Type B pancreatic cell (in vitro differentiated cells): ENCODE data around the gene GRIA1. TPM values are rescaled to one million over a fixed set of nuclear protein-coding genes. Genes with fewer than 3 reads are reported as not detected.

Experiments
- DNase-seq: peaks from one replicate; pipeline ENCODE4 v3.0.0; 2021; ENCODE audit warnings: mixed read lengths; ENCODE audit not compliant: unreplicated experiment; ENCODE audit errors: extremely low spot score
- H3K27ac Mint-ChIP-seq: 2 replicates; pipeline ENCODE4 v1.8.0; 2021; ENCODE audit warnings: mild to moderate bottlenecking, mixed read lengths
- H3K27me3 Mint-ChIP-seq: 2 replicates; pipeline ENCODE4 v1.8.0; 2021; ENCODE audit warnings: mixed read lengths
- H3K36me3 Mint-ChIP-seq: 2 replicates; pipeline ENCODE4 v1.8.0; 2021; ENCODE audit warnings: mixed read lengths
- H3K4me1 Mint-ChIP-seq: one replicate; pipeline ENCODE4 v1.8.0; 2021; ENCODE audit warnings: mixed read lengths; ENCODE audit not compliant: unreplicated experiment
- H3K4me3 Mint-ChIP-seq: 2 replicates; pipeline ENCODE4 v1.8.0; 2021; ENCODE audit warnings: mild to moderate bottlenecking, mixed read lengths
- H3K9me3 Mint-ChIP-seq: 2 replicates; pipeline ENCODE4 v1.8.0; 2021; ENCODE audit warnings: mixed read lengths
- CTCF ChIP-seq: fragments of 200-600 bp; sonication (generic); conservative IDR thresholded peaks from 2 replicates; pipeline ENCODE4 v1.5.0; 2021; ENCODE audit warnings: antibody characterized with exemption, mild to moderate bottlenecking
- total RNA-seq: library from RNA; stranded (reverse); gene quantifications from 2 replicates; pipeline ENCODE4 v1.2.1, GENCODE V29; 2021; ENCODE audit warnings: low replicate concordance

The GRIA1 gene
- total RNA-seq, 1 donor from 2014 or later = 18.0 TPM

GRCh38 chr5:153467546-153467945 is 22.9 kb upstream of the GRIA1 start:
- DNase-seq = no peak
- no peak overlapping the region for H3K27ac Mint-ChIP-seq
- H3K9me3 Mint-ChIP-seq = no peaks in the 10 kb centered on the region
- TF ChIP-seq CTCF = no peak
- no peak overlapping the region for H3K4me3 Mint-ChIP-seq
- H3K27me3 Mint-ChIP-seq = peaks cover 3% of the 10 kb centered on the region
- H3K36me3 Mint-ChIP-seq = no peaks in the 10 kb centered on the region
- no peaks in the 10 kb centered on the region for H3K4me1 Mint-ChIP-seq

GRCh38 chr5:153469423-153469822 is 21.0 kb upstream of the GRIA1 start:
- H3K36me3 Mint-ChIP-seq = no peaks in the 10 kb centered on the region
- DNase-seq = no peak
- peaks cover 3% of the 10 kb centered on the region for H3K27me3 Mint-ChIP-seq
- no peak overlapping the region for H3K27ac Mint-ChIP-seq
- H3K4me3 Mint-ChIP-seq = no peak overlapping the region
- no peaks in the 10 kb centered on the region for H3K4me1 Mint-ChIP-seq
- no peak for TF ChIP-seq CTCF
- H3K9me3 Mint-ChIP-seq = no peaks in the 10 kb centered on the region

GRCh38 chr5:153470736-153471135 is 19.7 kb upstream of the GRIA1 start:
- Mint-ChIP-seq H3K27me3 (peaks cover 3% of the 10 kb centered on the region), H3K9me3 (no peaks in the 10 kb centered on the region), H3K4me3 (no peak overlapping the region), H3K4me1 (no peaks in the 10 kb centered on the region), H3K27ac (no peak overlapping the region), H3K36me3 (no peaks in the 10 kb centered on the region)
- DNase-seq = no peak
- TF ChIP-seq CTCF = no peak

- H3K27me3 Mint-ChIP-seq = peaks cover 3% of the 10 kb centered on the region
- no peak for DNase-seq
- H3K27ac Mint-ChIP-seq = no peak overlapping the region
These were observed 13.7 kb upstream of the GRIA1 start for GRCh38 chr5:153476767-153477166.

GRCh38 chr5:153480401-153480800 is 10.1 kb upstream of the GRIA1 start:
- H3K9me3 Mint-ChIP-seq = no peaks in the 10 kb centered on the region
- H3K27ac Mint-ChIP-seq = no peak overlapping the region
- no peak for TF ChIP-seq CTCF
- no peak overlapping the region for H3K4me3 Mint-ChIP-seq
- peaks cover 11% of the 10 kb centered on the region for H3K27me3 Mint-ChIP-seq
- H3K36me3 Mint-ChIP-seq = no peaks in the 10 kb centered on the region
- no peaks in the 10 kb centered on the region for H3K4me1 Mint-ChIP-seq
- no peak for DNase-seq

More at GRCh38 chr5:153476767-153477166, 13.7 kb upstream of the GRIA1 start:
- TF ChIP-seq CTCF = no peak
- Mint-ChIP-seq H3K36me3 (no peaks in the 10 kb centered on the region), H3K4me3 (no peak overlapping the region), H3K4me1 (no peaks in the 10 kb centered on the region), H3K9me3 (no peaks in the 10 kb centered on the region)

GRCh38 chr5:153483482-153483881 is 7.0 kb upstream of the GRIA1 start:
- no peaks in the 10 kb centered on the region for H3K4me1 Mint-ChIP-seq
- H3K9me3 Mint-ChIP-seq = no peaks in the 10 kb centered on the region
- H3K36me3 Mint-ChIP-seq = no peaks in the 10 kb centered on the region
- no peak overlapping the region for H3K27ac Mint-ChIP-seq
- no peak for DNase-seq
- H3K4me3 Mint-ChIP-seq = no peak overlapping the region
- peaks cover 15% of the 10 kb centered on the region for H3K27me3 Mint-ChIP-seq
- no peak for TF ChIP-seq CTCF
